ENCODE data around the gene PFN1. TPM values are rescaled to one million over a fixed set of nuclear protein-coding genes. Genes with fewer than 3 reads are reported as not detected.

The PFN1 gene
- total RNA-seq, 1 experiment from 2014 or later = 1,026 TPM

- Histone ChIP-seq H3K36me3 (ENCODE audit: insufficient read depth, low read length, poor library complexity, severe bottlenecking) (peaks cover 7% of the 10 kb centered on the region), H3K4me1 (ENCODE audit: insufficient read depth, low read length, poor library complexity, severe bottlenecking) (peaks cover 9% of the 10 kb centered on the region), H3K27ac (ENCODE audit: low read depth, low read length, poor library complexity, severe bottlenecking) (no peak overlapping the region), H3K9me3 (ENCODE audit: low read depth, low read length, poor library complexity, severe bottlenecking) (no peaks in the 10 kb centered on the region), H3K4me3 (ENCODE audit: low read depth, low read length, poor library complexity, severe bottlenecking) (no peak overlapping the region), H3K27me3 (replicated peaks; ENCODE audit: insufficient read depth, low read depth, low read length, poor library complexity) (no peaks in the 10 kb centered on the region)
- no peak for TF ChIP-seq EZH2 (IDR thresholded peaks at IDR 0.05; ENCODE audit: borderline replicate concordance, low read depth, low read length, poor library complexity, severe bottlenecking)
- no peak for TF ChIP-seq CTCF (conservative IDR thresholded peaks at IDR 0.05; ENCODE audit: low read depth, low read length)
- intact Hi-C loops (cut with micrococcal nuclease; ENCODE audit: unreplicated experiment) = no loop called here
- DNase-seq (ENCODE audit: low spot score) = no peak
- CTCF ChIA-PET = no interaction called here
- POLR2A ChIA-PET (ENCODE audit: low non-redundant PET) = no interaction called here
- no TSS peak for BruUV-seq (replicated peaks)
Measured at GRCh38 chr17:4982305-4982704, 34.0 kb upstream of the PFN1 start.

GRCh38 chr17:4980644-4981216 lies 32.4 kb upstream of the PFN1 start:
- Histone ChIP-seq H3K9me3 (ENCODE audit: low read depth, low read length, poor library complexity, severe bottlenecking) (no peaks in the 10 kb centered on the region), H3K4me3 (ENCODE audit: low read depth, low read length, poor library complexity, severe bottlenecking) (no peak overlapping the region), H3K36me3 (ENCODE audit: insufficient read depth, low read length, poor library complexity, severe bottlenecking) (peaks cover 7% of the 10 kb centered on the region), H3K4me1 (ENCODE audit: insufficient read depth, low read length, poor library complexity, severe bottlenecking) (peaks cover 4% of the 10 kb centered on the region), H3K27me3 (replicated peaks; ENCODE audit: insufficient read depth, low read depth, low read length, poor library complexity) (no peaks in the 10 kb centered on the region), H3K27ac (ENCODE audit: low read depth, low read length, poor library complexity, severe bottlenecking) (peak overlapping the region; percentile 21)
- CTCF ChIA-PET = interaction anchor here (0.9 kb wide), 1 partner anchor 81 kb away, joined by 3 read pairs; no protein-coding TSS in a partner anchor
- intact Hi-C loops (cut with micrococcal nuclease; ENCODE audit: unreplicated experiment) = loop anchor here (1.0 kb wide), 1 partner anchor 82 kb away; no protein-coding TSS in a partner anchor
- DNase-seq (ENCODE audit: low spot score) = peak; percentile 82
- BruUV-seq (replicated peaks) = no TSS peak
- TF ChIP-seq EZH2 (IDR thresholded peaks at IDR 0.05; ENCODE audit: borderline replicate concordance, low read depth, low read length, poor library complexity, severe bottlenecking) (no peak), CTCF (conservative IDR thresholded peaks at IDR 0.05; ENCODE audit: low read depth, low read length) (peak; percentile 76)
- POLR2A ChIA-PET (ENCODE audit: low non-redundant PET) = no interaction called here

GRCh38 chr17:4978726-4979125 lies 30.4 kb upstream of the PFN1 start:
- Histone ChIP-seq H3K4me1 (ENCODE audit: insufficient read depth, low read length, poor library complexity, severe bottlenecking) (peaks cover 4% of the 10 kb centered on the region), H3K27ac (ENCODE audit: low read depth, low read length, poor library complexity, severe bottlenecking) (no peak overlapping the region), H3K27me3 (replicated peaks; ENCODE audit: insufficient read depth, low read depth, low read length, poor library complexity) (no peaks in the 10 kb centered on the region), H3K4me3 (ENCODE audit: low read depth, low read length, poor library complexity, severe bottlenecking) (no peak overlapping the region), H3K9me3 (ENCODE audit: low read depth, low read length, poor library complexity, severe bottlenecking) (no peaks in the 10 kb centered on the region), H3K36me3 (ENCODE audit: insufficient read depth, low read length, poor library complexity, severe bottlenecking) (peaks cover 7% of the 10 kb centered on the region)
- POLR2A ChIA-PET (ENCODE audit: low non-redundant PET) = no interaction called here
- intact Hi-C loops (cut with micrococcal nuclease; ENCODE audit: unreplicated experiment) = no loop called here
- CTCF ChIA-PET = no interaction called here
- no TSS peak for BruUV-seq (replicated peaks)
- TF ChIP-seq CTCF (conservative IDR thresholded peaks at IDR 0.05; ENCODE audit: low read depth, low read length) (no peak), EZH2 (IDR thresholded peaks at IDR 0.05; ENCODE audit: borderline replicate concordance, low read depth, low read length, poor library complexity, severe bottlenecking) (no peak)
- no peak for DNase-seq (ENCODE audit: low spot score)

All from A673 (cell line).